Activated T-cell treated with anti-CD3 and anti-CD28 coated beads for 24 hours (primary cell): ENCODE results near the gene FNDC5.

Experiments
- DNase-seq: peaks from one replicate; pipeline ENCODE4 v3.0.0-alpha.2; 2020; ENCODE audit warnings: low read depth

Gene FNDC5

GRCh38 chr1:32813941-32814739 lies 56.6 kb downstream of the FNDC5 start:
- no peak for DNase-seq
